ENCODE data around the gene NAALADL2. TPM values are rescaled to one million over a fixed set of nuclear protein-coding genes. Genes with fewer than 3 reads are reported as not detected.
A peak's percentile ranks its signal among the peaks of the same experiment; 100 is the strongest.
"Not testable (repeated sequence)": the region's sequence is repeated elsewhere in the genome, so short reads cannot be mapped to it uniquely, and the experiment has no call there.

Gene NAALADL2
- total RNA-seq, 1 donor from 2014 or later, result 2.8 TPM

GRCh38 chr3:175457301-175457700, 598.2 kb downstream of the NAALADL2 start:
- no peak for TF ChIP-seq CTCF (conservative IDR thresholded peaks at IDR 0.05)
- Mint-ChIP-seq H3K27ac (ENCODE audit: unreplicated experiment) (no peak overlapping the region), H3K4me1 (peaks cover 5% of the 10 kb centered on the region), H3K9me3 (peaks cover 8% of the 10 kb centered on the region), H3K36me3 (ENCODE audit: low read depth) (peaks cover 4% of the 10 kb centered on the region), H3K4me3 (no peak overlapping the region), H3K27me3 (ENCODE audit: low read depth) (no peaks in the 10 kb centered on the region)
- DNase-seq (ENCODE audit: low read depth, low spot score), result no peak

GRCh38 chr3:175460849-175461399, 601.8 kb downstream of the NAALADL2 start:
- H3K36me3 Mint-ChIP-seq (ENCODE audit: low read depth); H3K4me3 Mint-ChIP-seq; H3K27ac Mint-ChIP-seq (ENCODE audit: unreplicated experiment); DNase-seq (ENCODE audit: low read depth, low spot score); H3K27me3 Mint-ChIP-seq (ENCODE audit: low read depth); H3K9me3 Mint-ChIP-seq; H3K4me1 Mint-ChIP-seq: not testable (repeated sequence)

DNA sequence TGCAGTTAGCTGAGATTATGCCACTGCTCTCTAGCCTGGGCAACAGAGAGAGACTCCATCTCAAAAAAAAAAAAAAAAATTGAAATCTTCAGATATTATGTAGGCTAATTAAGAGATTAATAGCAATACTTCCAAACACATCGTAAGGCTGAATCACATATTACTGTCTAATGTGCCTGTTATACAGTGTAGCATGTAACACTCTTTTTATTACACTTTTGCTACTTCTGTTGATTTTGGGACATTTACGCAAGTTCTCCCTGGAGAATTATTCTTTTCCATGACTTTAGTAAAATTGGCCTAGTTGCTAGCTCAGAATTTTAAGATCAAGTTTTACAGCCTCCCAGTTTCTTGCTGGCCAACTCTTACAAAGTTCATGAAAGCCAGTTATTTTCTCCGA, 605.2 kb downstream of the NAALADL2 start:
- peaks cover 4% of the 10 kb centered on the region for H3K36me3 Mint-ChIP-seq (ENCODE audit: low read depth)
- no peaks in the 10 kb centered on the region for H3K4me1 Mint-ChIP-seq
- H3K27ac Mint-ChIP-seq (ENCODE audit: unreplicated experiment), result no peak overlapping the region
- no peak for TF ChIP-seq CTCF (conservative IDR thresholded peaks at IDR 0.05)
- no peaks in the 10 kb centered on the region for H3K27me3 Mint-ChIP-seq (ENCODE audit: low read depth)
- H3K4me3 Mint-ChIP-seq, result no peak overlapping the region
- no peak for DNase-seq (ENCODE audit: low read depth, low spot score)
- H3K9me3 Mint-ChIP-seq, result peaks cover 8% of the 10 kb centered on the region

DNA sequence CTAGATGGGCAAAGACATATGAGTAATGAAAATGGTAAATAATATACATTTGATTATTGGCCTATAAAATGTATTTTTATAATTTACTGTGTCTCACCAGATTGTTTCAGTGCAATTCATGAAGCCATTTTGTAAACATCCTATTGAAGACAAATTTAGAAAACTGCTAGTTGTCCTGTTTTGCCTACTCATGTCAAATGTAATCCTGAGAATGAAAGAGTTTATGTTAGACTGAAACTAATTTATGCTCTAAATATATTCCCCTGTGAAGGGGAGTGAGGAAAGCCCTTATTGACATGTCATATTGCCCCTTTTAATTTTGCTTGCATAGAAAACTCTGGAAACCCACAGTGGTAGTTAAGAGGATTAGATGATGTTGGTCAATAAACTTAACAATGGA, 610.0 kb downstream of the NAALADL2 start:
- no peaks in the 10 kb centered on the region for H3K36me3 Mint-ChIP-seq (ENCODE audit: low read depth)
- no peaks in the 10 kb centered on the region for H3K9me3 Mint-ChIP-seq
- H3K27ac Mint-ChIP-seq (ENCODE audit: unreplicated experiment), result no peak overlapping the region
- DNase-seq (ENCODE audit: low read depth, low spot score), result no peak
- H3K27me3 Mint-ChIP-seq (ENCODE audit: low read depth), result no peaks in the 10 kb centered on the region
- no peak overlapping the region for H3K4me3 Mint-ChIP-seq
- no peak for TF ChIP-seq CTCF (conservative IDR thresholded peaks at IDR 0.05)
- H3K4me1 Mint-ChIP-seq, result no peaks in the 10 kb centered on the region

DNA sequence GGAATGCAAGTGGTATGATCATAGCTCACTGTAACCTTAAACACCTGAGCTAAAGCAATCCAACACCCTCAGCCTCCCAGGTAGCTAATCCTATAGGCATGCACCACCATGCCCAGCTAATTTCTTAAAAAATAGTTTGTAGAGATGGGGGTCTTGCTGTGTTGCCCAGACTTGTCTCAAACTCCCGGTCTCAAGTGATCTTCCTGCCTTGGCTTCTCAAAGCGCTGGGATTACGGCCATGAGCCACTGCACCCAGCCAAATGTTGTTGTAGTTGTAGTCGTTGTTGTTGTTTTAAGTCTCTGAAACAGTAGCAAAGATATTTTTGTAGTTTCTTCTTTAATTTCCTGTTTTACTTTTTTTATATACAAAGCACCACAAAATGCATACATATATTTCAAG, 616.6 kb downstream of the NAALADL2 start:
- H3K27me3 Mint-ChIP-seq (ENCODE audit: low read depth), result no peaks in the 10 kb centered on the region
- no peak for TF ChIP-seq CTCF (conservative IDR thresholded peaks at IDR 0.05)
- no peaks in the 10 kb centered on the region for H3K36me3 Mint-ChIP-seq (ENCODE audit: low read depth)
- H3K27ac Mint-ChIP-seq (ENCODE audit: unreplicated experiment), result peak overlapping the region; percentile 31
- H3K4me3 Mint-ChIP-seq, result no peak overlapping the region
- H3K9me3 Mint-ChIP-seq, result no peaks in the 10 kb centered on the region
- no peak for DNase-seq (ENCODE audit: low read depth, low spot score)
- peaks cover 21% of the 10 kb centered on the region for H3K4me1 Mint-ChIP-seq

GRCh38 chr3:175476489-175476888, 617.4 kb downstream of the NAALADL2 start:
- H3K4me3 Mint-ChIP-seq, result no peak overlapping the region
- no peak for DNase-seq (ENCODE audit: low read depth, low spot score)
- no peak overlapping the region for H3K27ac Mint-ChIP-seq (ENCODE audit: unreplicated experiment)
- peaks cover 21% of the 10 kb centered on the region for H3K4me1 Mint-ChIP-seq
- H3K9me3 Mint-ChIP-seq, result no peaks in the 10 kb centered on the region
- no peak for TF ChIP-seq CTCF (conservative IDR thresholded peaks at IDR 0.05)
- no peaks in the 10 kb centered on the region for H3K36me3 Mint-ChIP-seq (ENCODE audit: low read depth)
- H3K27me3 Mint-ChIP-seq (ENCODE audit: low read depth), result no peaks in the 10 kb centered on the region

All from neural crest cell (in vitro differentiated cells).